HEK293T (cell line): Measurements from ENCODE around the gene PIEZO1.
A peak's percentile ranks its signal among the peaks of the same experiment; 100 is the strongest.

Experiments used
- CTCF ChIA-PET: fragments of 350-600 bp; formaldehyde crosslinking; extraction: SDS; loops from one replicate; lab custom pipeline; 2021; ENCODE audit warnings: antibody characterized with exemption, inconsistent platforms; lab: Yijun Ruan, JAX
- POLR2A ChIA-PET: fragments of 350-600 bp; formaldehyde crosslinking; extraction: SDS; loops from one replicate; lab custom pipeline; 2020; ENCODE audit warnings: antibody characterized with exemption, inconsistent platforms; lab: Yijun Ruan, JAX
- DNase-seq: peaks from one replicate; pipeline ENCODE4 v3.0.0; 2012; ENCODE audit warnings: mixed read lengths; ENCODE audit errors: extremely low spot score
- ARNT ChIP-seq: fragments of 450-650 bp; IDR thresholded peaks from 2 replicates; pipeline ENCODE4 v1.6.1; 2017; ENCODE audit warnings: mild to moderate bottlenecking
- BHLHE40 ChIP-seq: fragments of 450-650 bp; IDR thresholded peaks from 2 replicates; pipeline ENCODE4 v1.6.1; 2016; ENCODE audit warnings: mild to moderate bottlenecking, moderate library complexity, borderline replicate concordance
- CTBP1 ChIP-seq: fragments of 450-650 bp; IDR thresholded peaks from 2 replicates; pipeline ENCODE4 v1.6.1; 2016; ENCODE audit warnings: borderline replicate concordance
- ELF4 ChIP-seq: fragments of 450-650 bp; IDR thresholded peaks from 2 replicates; pipeline ENCODE4 v1.6.1; 2017; ENCODE audit warnings: antibody characterized with exemption
- FOXA1 ChIP-seq: fragments of 450-650 bp; IDR thresholded peaks from 2 replicates; pipeline ENCODE4 v1.6.1; 2016; ENCODE audit warnings: mild to moderate bottlenecking
- FOXK2 ChIP-seq: fragments of 450-650 bp; IDR thresholded peaks from 2 replicates; pipeline ENCODE4 v1.6.1; 2016; ENCODE audit warnings: mild to moderate bottlenecking
- FOXM1 ChIP-seq: fragments of 450-650 bp; IDR thresholded peaks from 2 replicates; pipeline ENCODE4 v1.6.1; 2017; ENCODE audit warnings: mild to moderate bottlenecking, borderline replicate concordance
- HDGF ChIP-seq: fragments of 450-650 bp; IDR thresholded peaks from 2 replicates; pipeline ENCODE4 v1.6.1; 2017; ENCODE audit warnings: antibody characterized with exemption, borderline replicate concordance
- L3MBTL2 ChIP-seq: fragments of 450-650 bp; conservative IDR thresholded peaks from 2 replicates; pipeline ENCODE4 v1.6.1; 2016; ENCODE audit warnings: mild to moderate bottlenecking
- LEF1 ChIP-seq: fragments of 450-650 bp; IDR thresholded peaks from 2 replicates; pipeline ENCODE4 v1.6.1; 2017; ENCODE audit warnings: mild to moderate bottlenecking, borderline replicate concordance
- NFRKB ChIP-seq: fragments of 450-650 bp; IDR thresholded peaks from 2 replicates; pipeline ENCODE4 v1.6.1; 2016; ENCODE audit warnings: mild to moderate bottlenecking, moderate library complexity
- SP1 ChIP-seq: fragments of 450-650 bp; IDR thresholded peaks from 2 replicates; pipeline ENCODE4 v1.6.1; 2017
- SUZ12 ChIP-seq: fragments of 450-650 bp; IDR thresholded peaks from 2 replicates; pipeline ENCODE4 v1.6.1; 2016; ENCODE audit warnings: mild to moderate bottlenecking
- TARDBP ChIP-seq: fragments of 450-650 bp; IDR thresholded peaks from 2 replicates; pipeline ENCODE4 v1.6.1; 2016
- ZNF384 ChIP-seq: fragments of 450-650 bp; IDR thresholded peaks from 2 replicates; pipeline ENCODE4 v1.6.1; 2016
- TF ChIP-seq, protein P1 (sequence below): fragments of 450-650 bp; IDR thresholded peaks from 2 replicates; pipeline ENCODE4 v1.6.1; 2016

PIEZO1 gene

GRCh38 chr16:88749358-88749757, 35.7 kb downstream of the PIEZO1 start:
- CTCF ChIA-PET, result no interaction called here
- TF ChIP-seq FOXA1, result no peak
- no peak for TF ChIP-seq SUZ12
- TF ChIP-seq CTBP1, result no peak
- TF ChIP-seq NFRKB, result no peak
- no peak for TF ChIP-seq HDGF
- no peak for TF ChIP-seq TARDBP
- TF ChIP-seq FOXK2, result no peak
- no peak for TF ChIP-seq BHLHE40
- TF ChIP-seq ZNF384, result no peak
- no peak for TF ChIP-seq SP1
- no peak for TF ChIP-seq L3MBTL2
- no peak for TF ChIP-seq ARNT
- TF ChIP-seq FOXM1, result no peak
- TF ChIP-seq, protein P1, sequence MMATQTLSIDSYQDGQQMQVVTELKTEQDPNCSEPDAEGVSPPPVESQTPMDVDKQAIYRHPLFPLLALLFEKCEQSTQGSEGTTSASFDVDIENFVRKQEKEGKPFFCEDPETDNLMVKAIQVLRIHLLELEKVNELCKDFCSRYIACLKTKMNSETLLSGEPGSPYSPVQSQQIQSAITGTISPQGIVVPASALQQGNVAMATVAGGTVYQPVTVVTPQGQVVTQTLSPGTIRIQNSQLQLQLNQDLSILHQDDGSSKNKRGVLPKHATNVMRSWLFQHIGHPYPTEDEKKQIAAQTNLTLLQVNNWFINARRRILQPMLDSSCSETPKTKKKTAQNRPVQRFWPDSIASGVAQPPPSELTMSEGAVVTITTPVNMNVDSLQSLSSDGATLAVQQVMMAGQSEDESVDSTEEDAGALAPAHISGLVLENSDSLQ, result no peak
- no peak for TF ChIP-seq ELF4
- TF ChIP-seq LEF1, result no peak
- POLR2A ChIA-PET, result no interaction called here
- no peak for DNase-seq

- no peak for TF ChIP-seq FOXA1
- no peak for TF ChIP-seq SP1
- no peak for TF ChIP-seq LEF1
- TF ChIP-seq ELF4, result no peak
- TF ChIP-seq, protein P1, result no peak
- no peak for DNase-seq
- CTCF ChIA-PET, result no interaction called here
- POLR2A ChIA-PET, result no interaction called here
Observed at GRCh38 chr16:88748364-88748763, 36.7 kb downstream of the PIEZO1 start.

- POLR2A ChIA-PET, result interaction anchor here (0.9 kb wide), 1 partner anchor 36 kb away, joined by 3 read pairs; no protein-coding TSS in a partner anchor
- CTCF ChIA-PET, result interaction anchor here (0.6 kb wide), 1 partner anchor 45 kb away, joined by 3 read pairs; no protein-coding TSS in a partner anchor
- peak; percentile 69 for DNase-seq
- TF ChIP-seq HDGF (no peak), ZNF384 (no peak), NFRKB (no peak), FOXA1 (no peak), BHLHE40 (no peak)
Observed at GRCh38 chr16:88747588-88748301, 37.3 kb downstream of the PIEZO1 start.

DNA sequence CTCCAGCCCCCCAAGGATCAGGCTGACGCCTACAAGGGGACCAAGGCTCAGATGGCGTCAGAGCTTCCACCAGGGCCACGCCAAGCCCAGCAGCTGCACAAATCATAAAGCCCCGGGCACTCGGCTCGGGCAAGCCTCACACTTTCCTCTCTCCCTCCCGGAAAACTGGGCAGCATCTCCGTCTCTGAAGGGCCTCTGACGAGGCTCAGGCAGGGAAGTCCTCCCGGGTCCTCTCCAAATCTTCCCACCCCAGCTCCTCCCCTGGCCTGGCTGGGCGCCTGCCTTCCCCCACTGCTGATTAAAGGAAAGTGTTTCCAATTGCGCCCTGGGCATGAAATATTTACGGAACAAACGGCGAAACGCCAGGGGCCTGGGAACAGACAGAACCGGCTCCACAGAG, 38.5 kb downstream of the PIEZO1 start:
- no peak for DNase-seq
- POLR2A ChIA-PET, result interaction anchor here (0.9 kb wide), 1 partner anchor 53 kb away, joined by 4 read pairs; no protein-coding TSS in a partner anchor
- CTCF ChIA-PET, result interaction anchor here (1.0 to 1.3 kb wide), 2 partner anchors 9 to 35 kb away, joined by 5 read pairs; no protein-coding TSS in a partner anchor
- no peak for TF ChIP-seq TARDBP
- no peak for TF ChIP-seq ELF4
- TF ChIP-seq ZNF384, result no peak
- no peak for TF ChIP-seq CTBP1
- TF ChIP-seq FOXA1, result no peak
- TF ChIP-seq, protein P1, result no peak
- no peak for TF ChIP-seq SP1
- no peak for TF ChIP-seq HDGF
- TF ChIP-seq FOXM1, result no peak
- no peak for TF ChIP-seq BHLHE40
- no peak for TF ChIP-seq ARNT
- no peak for TF ChIP-seq LEF1
- TF ChIP-seq NFRKB, result no peak
- no peak for TF ChIP-seq FOXK2
- no peak for TF ChIP-seq L3MBTL2
- TF ChIP-seq SUZ12, result no peak

GRCh38 chr16:88744577-88745521, 40.2 kb downstream of the PIEZO1 start:
- CTCF ChIA-PET, result no interaction called here
- POLR2A ChIA-PET, result no interaction called here
- DNase-seq, result no peak
- TF ChIP-seq, protein P1, result no peak
- TF ChIP-seq LEF1 (no peak), L3MBTL2 (no peak), BHLHE40 (no peak), SUZ12 (no peak), FOXM1 (no peak), FOXK2 (no peak), ARNT (no peak), HDGF (no peak), NFRKB (no peak), ZNF384 (no peak)
